ENCODE results near the gene BBX.

BBX gene

GRCh38 chr3:107704477-107704876, 181.7 kb downstream of the BBX start:
- no peak overlapping the region for H3K9ac ChIP-seq (ENCODE audit: low read length in 2 of 2)
- no peaks in the 10 kb centered on the region for H3K4me1 ChIP-seq (ENCODE audit: control insufficient read depth, insufficient read depth, low read length)
- H3K9me3 ChIP-seq (ENCODE audit: control insufficient read depth in 2 of 2, low read length in 2 of 2) = no peaks in the 10 kb centered on the region
- H3K27ac ChIP-seq (ENCODE audit: low read length) = no peak overlapping the region
- no peak overlapping the region for H3K4me3 ChIP-seq (ENCODE audit: low read length in 2 of 2)
- no peaks in the 10 kb centered on the region for H3K27me3 ChIP-seq (ENCODE audit: control insufficient read depth in 1 of 2, insufficient read depth in 2 of 2, low read length in 2 of 2)
- no peaks in the 10 kb centered on the region for H3K36me3 ChIP-seq (ENCODE audit: control insufficient read depth in 2 of 2, insufficient read depth in 2 of 2, low read length in 2 of 2)

- H3K27me3 ChIP-seq (ENCODE audit: control insufficient read depth in 1 of 2, insufficient read depth in 2 of 2, low read length in 2 of 2) = no peaks in the 10 kb centered on the region
- no peaks in the 10 kb centered on the region for H3K9me3 ChIP-seq (ENCODE audit: control insufficient read depth in 2 of 2, low read length in 2 of 2)
- H3K4me3 ChIP-seq (ENCODE audit: low read length in 2 of 2) = no peak overlapping the region
- H3K27ac ChIP-seq (ENCODE audit: low read length) = no peak overlapping the region
- H3K36me3 ChIP-seq (ENCODE audit: control insufficient read depth in 2 of 2, insufficient read depth in 2 of 2, low read length in 2 of 2) = no peaks in the 10 kb centered on the region
- H3K4me1 ChIP-seq (ENCODE audit: control insufficient read depth, insufficient read depth, low read length) = no peaks in the 10 kb centered on the region
- H3K9ac ChIP-seq (ENCODE audit: low read length in 2 of 2) = no peak overlapping the region
These were observed 182.3 kb downstream of the BBX start for GRCh38 chr3:107705046-107705445.

GRCh38 chr3:107710851-107711250, 188.1 kb downstream of the BBX start:
- Histone ChIP-seq H3K4me1 (ENCODE audit: control insufficient read depth, insufficient read depth, low read length) (no peaks in the 10 kb centered on the region), H3K9me3 (ENCODE audit: control insufficient read depth in 2 of 2, low read length in 2 of 2) (no peaks in the 10 kb centered on the region), H3K36me3 (ENCODE audit: control insufficient read depth in 2 of 2, insufficient read depth in 2 of 2, low read length in 2 of 2) (peaks cover 0 to 3% of the 10 kb centered on the region in 2 donors), H3K9ac (ENCODE audit: low read length in 2 of 2) (no peak overlapping the region), H3K27ac (ENCODE audit: low read length) (no peak overlapping the region), H3K27me3 (ENCODE audit: control insufficient read depth in 1 of 2, insufficient read depth in 2 of 2, low read length in 2 of 2) (no peaks in the 10 kb centered on the region), H3K4me3 (ENCODE audit: low read length in 2 of 2) (no peak overlapping the region)

- no peak overlapping the region for H3K27ac ChIP-seq (ENCODE audit: low read length)
- no peaks in the 10 kb centered on the region for H3K9me3 ChIP-seq (ENCODE audit: control insufficient read depth in 2 of 2, low read length in 2 of 2)
- no peak overlapping the region for H3K4me3 ChIP-seq (ENCODE audit: low read length in 2 of 2)
- no peak overlapping the region for H3K9ac ChIP-seq (ENCODE audit: low read length in 2 of 2)
- no peaks in the 10 kb centered on the region for H3K27me3 ChIP-seq (ENCODE audit: control insufficient read depth in 1 of 2, insufficient read depth in 2 of 2, low read length in 2 of 2)
- H3K4me1 ChIP-seq (ENCODE audit: control insufficient read depth, insufficient read depth, low read length) = no peaks in the 10 kb centered on the region
- peaks cover 3 to 5% of the 10 kb centered on the region in 2 donors for H3K36me3 ChIP-seq (ENCODE audit: control insufficient read depth in 2 of 2, insufficient read depth in 2 of 2, low read length in 2 of 2)
These were observed 194.0 kb downstream of the BBX start for GRCh38 chr3:107716734-107717133.

DNA sequence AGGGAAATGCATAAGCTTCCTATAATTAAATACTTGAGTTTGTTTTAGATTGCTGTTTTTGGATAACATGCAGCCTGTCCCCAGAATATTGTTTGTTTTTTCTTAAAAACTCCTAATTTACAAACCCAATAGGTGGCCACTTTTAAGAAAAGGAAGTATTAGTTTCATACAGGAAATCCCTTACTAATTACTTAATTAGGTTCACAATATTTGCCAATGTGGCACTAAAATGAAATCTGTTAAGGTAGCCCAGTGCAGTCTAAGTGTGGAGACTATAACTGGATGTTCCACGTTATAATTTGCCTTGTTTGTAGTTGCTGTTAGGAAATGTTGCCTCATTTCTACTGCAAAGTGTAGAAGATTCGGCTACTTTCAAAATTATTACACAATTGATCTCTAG, 195.8 kb downstream of the BBX start:
- Histone ChIP-seq H3K9me3 (ENCODE audit: control insufficient read depth in 2 of 2, low read length in 2 of 2) (no peaks in the 10 kb centered on the region), H3K27me3 (ENCODE audit: control insufficient read depth in 1 of 2, insufficient read depth in 2 of 2, low read length in 2 of 2) (no peaks in the 10 kb centered on the region), H3K27ac (ENCODE audit: low read length) (no peak overlapping the region), H3K9ac (ENCODE audit: low read length in 2 of 2) (no peak overlapping the region), H3K4me1 (ENCODE audit: control insufficient read depth, insufficient read depth, low read length) (no peaks in the 10 kb centered on the region), H3K36me3 (ENCODE audit: control insufficient read depth in 2 of 2, insufficient read depth in 2 of 2, low read length in 2 of 2) (peaks cover 0 to 5% of the 10 kb centered on the region in 2 donors), H3K4me3 (ENCODE audit: low read length in 2 of 2) (no peak overlapping the region)

- Histone ChIP-seq H3K9me3 (ENCODE audit: control insufficient read depth in 2 of 2, low read length in 2 of 2) (no peaks in the 10 kb centered on the region), H3K9ac (ENCODE audit: low read length in 2 of 2) (no peak overlapping the region), H3K27me3 (ENCODE audit: control insufficient read depth in 1 of 2, insufficient read depth in 2 of 2, low read length in 2 of 2) (no peaks in the 10 kb centered on the region), H3K27ac (ENCODE audit: low read length) (no peak overlapping the region), H3K36me3 (ENCODE audit: control insufficient read depth in 2 of 2, insufficient read depth in 2 of 2, low read length in 2 of 2) (peaks cover 7 to 9% of the 10 kb centered on the region in 2 donors), H3K4me1 (ENCODE audit: control insufficient read depth, insufficient read depth, low read length) (no peaks in the 10 kb centered on the region), H3K4me3 (ENCODE audit: low read length in 2 of 2) (no peak overlapping the region)
These were observed 204.3 kb downstream of the BBX start for GRCh38 chr3:107727102-107727501.

DNA sequence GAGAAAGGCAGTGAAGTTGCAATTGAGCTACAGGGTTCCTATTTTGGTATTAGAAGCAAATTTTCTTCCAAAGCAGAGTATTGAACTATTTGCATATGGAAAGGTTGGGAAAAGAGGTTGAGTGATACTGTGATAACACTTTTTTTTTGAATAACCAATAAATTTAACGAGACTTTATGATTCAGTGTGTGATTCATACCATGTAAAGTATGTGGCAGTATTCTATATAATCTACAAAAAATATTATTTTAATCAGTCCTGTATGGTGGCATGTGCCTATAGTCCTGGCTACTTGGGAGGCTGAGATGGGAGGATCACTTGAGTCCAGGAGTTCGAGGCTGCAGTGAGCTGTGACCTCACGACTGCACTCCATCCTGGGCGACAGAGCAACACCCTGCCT, 206.9 kb downstream of the BBX start:
- Histone ChIP-seq H3K9me3 (ENCODE audit: control insufficient read depth in 2 of 2, low read length in 2 of 2) (no peaks in the 10 kb centered on the region), H3K27me3 (ENCODE audit: control insufficient read depth in 1 of 2, insufficient read depth in 2 of 2, low read length in 2 of 2) (no peaks in the 10 kb centered on the region), H3K4me1 (ENCODE audit: control insufficient read depth, insufficient read depth, low read length) (no peaks in the 10 kb centered on the region), H3K9ac (ENCODE audit: low read length in 2 of 2) (no peak overlapping the region), H3K27ac (ENCODE audit: low read length) (no peak overlapping the region), H3K4me3 (ENCODE audit: low read length in 2 of 2) (no peak overlapping the region), H3K36me3 (ENCODE audit: control insufficient read depth in 2 of 2, insufficient read depth in 2 of 2, low read length in 2 of 2) (peaks cover 7 to 12% of the 10 kb centered on the region in 2 donors)

GRCh38 chr3:107734317-107734716, 211.6 kb downstream of the BBX start:
- Histone ChIP-seq H3K9me3 (ENCODE audit: control insufficient read depth in 2 of 2, low read length in 2 of 2) (no peaks in the 10 kb centered on the region), H3K4me1 (ENCODE audit: control insufficient read depth, insufficient read depth, low read length) (no peaks in the 10 kb centered on the region), H3K4me3 (ENCODE audit: low read length in 2 of 2) (no peak overlapping the region), H3K36me3 (ENCODE audit: control insufficient read depth in 2 of 2, insufficient read depth in 2 of 2, low read length in 2 of 2) (peaks cover under 1 to 10% of the 10 kb centered on the region in 2 donors), H3K9ac (ENCODE audit: low read length in 2 of 2) (no peak overlapping the region), H3K27me3 (ENCODE audit: control insufficient read depth in 1 of 2, insufficient read depth in 2 of 2, low read length in 2 of 2) (no peaks in the 10 kb centered on the region), H3K27ac (ENCODE audit: low read length) (no peak overlapping the region)

DNA sequence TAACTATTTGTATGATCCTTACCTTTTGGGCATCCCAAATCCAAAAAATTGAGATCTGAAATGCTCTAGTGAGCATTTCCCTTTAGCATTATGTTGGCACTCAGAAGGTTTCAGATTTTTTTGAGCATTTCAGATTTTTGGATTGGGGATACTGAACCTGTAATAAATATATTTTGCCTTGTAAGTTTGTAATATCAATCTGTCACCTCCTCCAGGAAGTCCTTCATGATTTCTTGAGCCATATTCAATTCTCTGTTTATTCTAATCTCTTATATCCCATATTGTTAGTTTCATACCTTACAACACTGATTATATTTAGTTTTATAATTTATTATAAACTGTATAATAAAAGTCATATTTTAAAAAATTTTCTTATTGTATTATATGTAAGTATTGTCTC, 215.2 kb downstream of the BBX start:
- H3K36me3 ChIP-seq (ENCODE audit: control insufficient read depth in 2 of 2, insufficient read depth in 2 of 2, low read length in 2 of 2) = peaks cover 0 to 1% of the 10 kb centered on the region in 2 donors
- H3K9me3 ChIP-seq (ENCODE audit: control insufficient read depth in 2 of 2, low read length in 2 of 2) = no peaks in the 10 kb centered on the region
- H3K4me1 ChIP-seq (ENCODE audit: control insufficient read depth, insufficient read depth, low read length) = no peaks in the 10 kb centered on the region
- no peak overlapping the region for H3K27ac ChIP-seq (ENCODE audit: low read length)
- no peak overlapping the region for H3K4me3 ChIP-seq (ENCODE audit: low read length in 2 of 2)
- no peaks in the 10 kb centered on the region for H3K27me3 ChIP-seq (ENCODE audit: control insufficient read depth in 1 of 2, insufficient read depth in 2 of 2, low read length in 2 of 2)
- H3K9ac ChIP-seq (ENCODE audit: low read length in 2 of 2) = no peak overlapping the region

DNA sequence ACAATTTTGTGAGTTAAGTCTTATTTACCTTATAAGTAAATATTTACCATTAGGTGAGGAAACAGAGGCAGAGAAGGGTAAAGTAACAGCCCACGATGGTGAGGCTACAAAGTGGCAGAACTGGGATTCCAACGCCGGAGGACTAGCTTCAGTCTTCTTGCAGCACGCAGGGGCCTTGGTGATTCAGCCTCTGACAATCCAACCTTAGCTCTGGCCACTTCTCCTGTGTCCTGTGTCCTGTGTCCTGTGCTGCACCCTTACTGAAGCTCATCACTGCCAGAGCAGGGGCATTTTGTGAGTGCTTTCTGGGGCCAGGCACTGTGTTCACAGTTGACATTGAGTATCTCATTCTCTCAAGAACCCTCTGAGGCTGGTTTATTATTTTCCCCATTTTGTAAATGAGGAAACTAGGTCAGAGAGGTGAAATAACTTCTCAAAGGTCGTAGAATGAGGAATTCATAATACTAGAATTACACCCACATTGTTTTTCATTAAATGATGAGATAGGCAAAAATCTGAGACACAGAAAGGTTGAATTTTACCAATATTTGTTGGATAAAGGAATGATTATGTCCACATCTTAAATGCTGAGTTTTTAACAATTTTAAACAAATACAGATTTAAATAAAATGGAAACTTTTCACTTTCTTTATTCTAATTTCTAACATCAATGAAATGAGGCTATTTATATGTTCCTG, 215.9 kb downstream of the BBX start:
- H3K27ac ChIP-seq (ENCODE audit: low read length) = no peak overlapping the region
- H3K4me1 ChIP-seq (ENCODE audit: control insufficient read depth, insufficient read depth, low read length) = no peaks in the 10 kb centered on the region
- H3K36me3 ChIP-seq (ENCODE audit: control insufficient read depth in 2 of 2, insufficient read depth in 2 of 2, low read length in 2 of 2) = no peaks in the 10 kb centered on the region
- no peaks in the 10 kb centered on the region for H3K9me3 ChIP-seq (ENCODE audit: control insufficient read depth in 2 of 2, low read length in 2 of 2)
- no peak overlapping the region for H3K4me3 ChIP-seq (ENCODE audit: low read length in 2 of 2)
- H3K27me3 ChIP-seq (ENCODE audit: control insufficient read depth in 1 of 2, insufficient read depth in 2 of 2, low read length in 2 of 2) = no peaks in the 10 kb centered on the region
- no peak overlapping the region for H3K9ac ChIP-seq (ENCODE audit: low read length in 2 of 2)

GRCh38 chr3:107739227-107739626, 216.5 kb downstream of the BBX start:
- Histone ChIP-seq H3K27ac (ENCODE audit: low read length) (no peak overlapping the region), H3K9ac (ENCODE audit: low read length in 2 of 2) (no peak overlapping the region)

More at GRCh38 chr3:107739227-107739626, 216.5 kb downstream of the BBX start:
- H3K4me3 ChIP-seq (ENCODE audit: low read length in 2 of 2) = no peak overlapping the region
- no peaks in the 10 kb centered on the region for H3K36me3 ChIP-seq (ENCODE audit: control insufficient read depth in 2 of 2, insufficient read depth in 2 of 2, low read length in 2 of 2)
- H3K9me3 ChIP-seq (ENCODE audit: control insufficient read depth in 2 of 2, low read length in 2 of 2) = no peaks in the 10 kb centered on the region
- no peaks in the 10 kb centered on the region for H3K27me3 ChIP-seq (ENCODE audit: control insufficient read depth in 1 of 2, insufficient read depth in 2 of 2, low read length in 2 of 2)
- no peaks in the 10 kb centered on the region for H3K4me1 ChIP-seq (ENCODE audit: control insufficient read depth, insufficient read depth, low read length)

All from stomach smooth muscle (tissue), 2 donors.